ENCODE data around the gene SERPINB10. TPM values are rescaled to one million over a fixed set of nuclear protein-coding genes. Genes with fewer than 3 reads are reported as not detected.

SERPINB10 gene
- total RNA-seq, 1 donor from 2014 or later: not detected

DNA sequence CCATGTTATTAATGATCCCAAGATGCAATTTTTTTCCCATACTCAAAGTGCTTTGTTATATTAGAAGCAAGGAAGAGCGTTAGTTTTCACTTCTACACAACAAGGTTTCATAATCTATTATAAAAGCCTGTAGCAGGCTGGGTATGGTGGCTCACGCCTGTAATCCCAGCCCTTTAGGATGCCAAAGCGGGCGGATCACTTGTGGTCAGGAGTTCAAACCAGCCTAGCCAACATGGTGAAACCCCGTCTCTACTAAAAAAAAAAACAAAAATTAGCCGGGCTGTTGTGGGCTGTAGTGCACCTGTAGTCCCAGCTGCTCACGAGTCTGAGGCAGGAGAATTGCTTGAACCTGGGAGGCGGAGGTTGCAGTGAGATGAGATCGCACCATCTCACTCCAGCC, 39.2 kb upstream of the SERPINB10 start:
- H3K9me3 Mint-ChIP-seq: no peaks in the 10 kb centered on the region
- H3K27ac Mint-ChIP-seq (ENCODE audit: unreplicated experiment): no peak overlapping the region
- TF ChIP-seq CTCF (conservative IDR thresholded peaks at IDR 0.05): no peak
- DNase-seq (ENCODE audit: low read depth, low spot score): no peak
- H3K4me1 Mint-ChIP-seq: no peaks in the 10 kb centered on the region
- H3K4me3 Mint-ChIP-seq: no peak overlapping the region
- no peaks in the 10 kb centered on the region for H3K36me3 Mint-ChIP-seq (ENCODE audit: low read depth)
- peaks cover 5% of the 10 kb centered on the region for H3K27me3 Mint-ChIP-seq (ENCODE audit: low read depth)

DNA sequence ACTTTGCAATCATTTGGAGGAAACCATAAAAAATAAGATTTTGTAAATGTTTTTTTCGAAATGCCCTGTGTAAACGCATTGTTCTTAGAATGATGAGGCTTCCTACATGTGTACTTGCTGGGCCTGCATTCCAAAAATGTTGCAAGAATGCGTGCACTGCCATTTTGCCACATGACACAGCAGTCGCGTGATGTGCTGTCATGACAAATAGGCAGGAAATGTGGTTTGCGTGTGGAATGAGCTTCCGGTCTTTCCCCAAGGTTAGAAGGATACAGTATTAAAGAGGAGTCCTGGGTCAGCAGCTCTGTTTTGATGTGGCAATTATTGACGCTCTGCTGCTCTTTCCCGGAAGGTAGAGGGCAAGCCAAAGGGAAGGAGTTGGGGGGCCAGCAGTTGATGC, 38.4 kb upstream of the SERPINB10 start:
- no peak for TF ChIP-seq CTCF (conservative IDR thresholded peaks at IDR 0.05)
- no peak overlapping the region for H3K27ac Mint-ChIP-seq (ENCODE audit: unreplicated experiment)
- H3K4me1 Mint-ChIP-seq: no peaks in the 10 kb centered on the region
- H3K27me3 Mint-ChIP-seq (ENCODE audit: low read depth): peaks cover 5% of the 10 kb centered on the region
- DNase-seq (ENCODE audit: low read depth, low spot score): no peak
- H3K9me3 Mint-ChIP-seq: no peaks in the 10 kb centered on the region
- no peak overlapping the region for H3K4me3 Mint-ChIP-seq
- no peaks in the 10 kb centered on the region for H3K36me3 Mint-ChIP-seq (ENCODE audit: low read depth)

GRCh38 chr18:63869851-63870250, 37.9 kb upstream of the SERPINB10 start:
- H3K9me3 Mint-ChIP-seq: no peaks in the 10 kb centered on the region
- no peak overlapping the region for H3K27ac Mint-ChIP-seq (ENCODE audit: unreplicated experiment)
- peaks cover 5% of the 10 kb centered on the region for H3K27me3 Mint-ChIP-seq (ENCODE audit: low read depth)

DNA sequence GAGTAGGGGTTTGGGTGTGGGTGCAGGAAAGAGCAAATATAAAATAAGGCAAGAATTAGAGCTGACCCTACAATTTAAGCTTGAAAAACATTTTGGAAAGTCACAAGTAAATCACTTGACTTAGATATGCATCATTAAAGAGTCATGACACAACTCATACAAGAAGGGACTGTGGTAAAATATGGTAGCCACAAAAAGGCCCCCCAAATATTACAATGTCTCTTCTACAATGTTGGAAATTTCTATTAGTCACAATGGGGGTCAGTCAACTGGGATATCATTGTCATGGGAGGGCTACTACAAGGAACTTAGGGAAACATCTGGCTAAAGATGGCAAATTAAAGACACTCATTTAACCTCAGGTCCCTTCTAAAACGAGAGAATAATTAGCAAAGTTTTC, 35.9 kb upstream of the SERPINB10 start:
- H3K4me3 Mint-ChIP-seq: no peak overlapping the region
- H3K27me3 Mint-ChIP-seq (ENCODE audit: low read depth): peaks cover 4% of the 10 kb centered on the region
- H3K27ac Mint-ChIP-seq (ENCODE audit: unreplicated experiment): no peak overlapping the region
- no peaks in the 10 kb centered on the region for H3K36me3 Mint-ChIP-seq (ENCODE audit: low read depth)
- H3K9me3 Mint-ChIP-seq: peaks cover 2% of the 10 kb centered on the region
- no peak for DNase-seq (ENCODE audit: low read depth, low spot score)
- TF ChIP-seq CTCF (conservative IDR thresholded peaks at IDR 0.05): no peak
- H3K4me1 Mint-ChIP-seq: no peaks in the 10 kb centered on the region

More at GRCh38 chr18:63869851-63870250, 37.9 kb upstream of the SERPINB10 start:
- no peaks in the 10 kb centered on the region for H3K36me3 Mint-ChIP-seq (ENCODE audit: low read depth)
- H3K4me1 Mint-ChIP-seq: no peaks in the 10 kb centered on the region
- H3K4me3 Mint-ChIP-seq: no peak overlapping the region
- TF ChIP-seq CTCF (conservative IDR thresholded peaks at IDR 0.05): no peak
- DNase-seq (ENCODE audit: low read depth, low spot score): no peak

DNA sequence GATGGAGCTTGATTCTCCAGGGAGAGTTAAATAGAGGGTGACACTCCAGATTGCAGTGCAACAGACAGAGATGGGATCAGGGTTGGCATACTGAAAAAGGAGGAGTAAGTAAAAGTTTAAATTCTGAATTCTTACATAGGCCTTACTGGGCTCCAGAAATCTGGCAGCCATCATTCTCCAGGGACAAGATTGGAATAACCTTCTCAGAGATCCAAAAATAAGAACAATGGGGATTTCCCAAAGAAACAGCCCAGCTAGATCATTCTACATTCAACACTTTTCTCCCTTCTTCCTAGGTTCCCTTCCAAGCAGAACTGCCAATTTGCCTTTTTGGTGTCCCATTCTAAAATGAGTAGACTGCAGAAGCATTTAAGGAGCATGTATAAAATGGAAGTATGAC, 35.2 kb upstream of the SERPINB10 start:
- no peak overlapping the region for H3K27ac Mint-ChIP-seq (ENCODE audit: unreplicated experiment)
- no peaks in the 10 kb centered on the region for H3K27me3 Mint-ChIP-seq (ENCODE audit: low read depth)
- H3K36me3 Mint-ChIP-seq (ENCODE audit: low read depth): no peaks in the 10 kb centered on the region
- H3K4me1 Mint-ChIP-seq: no peaks in the 10 kb centered on the region
- H3K9me3 Mint-ChIP-seq: peaks cover 2% of the 10 kb centered on the region
- DNase-seq (ENCODE audit: low read depth, low spot score): no peak
- no peak for TF ChIP-seq CTCF (conservative IDR thresholded peaks at IDR 0.05)
- no peak overlapping the region for H3K4me3 Mint-ChIP-seq

- H3K27ac Mint-ChIP-seq (ENCODE audit: unreplicated experiment): no peak overlapping the region
- DNase-seq (ENCODE audit: low read depth, low spot score): no peak
- H3K27me3 Mint-ChIP-seq (ENCODE audit: low read depth): no peaks in the 10 kb centered on the region
- TF ChIP-seq CTCF (conservative IDR thresholded peaks at IDR 0.05): no peak
- H3K9me3 Mint-ChIP-seq: peaks cover 2% of the 10 kb centered on the region
- H3K4me1 Mint-ChIP-seq: no peaks in the 10 kb centered on the region
- H3K36me3 Mint-ChIP-seq (ENCODE audit: low read depth): no peaks in the 10 kb centered on the region
- H3K4me3 Mint-ChIP-seq: no peak overlapping the region
These were observed 29.4 kb upstream of the SERPINB10 start for GRCh38 chr18:63878343-63878742.

All from neural crest cell (in vitro differentiated cells).